GM21786 (cell line): ENCODE measurements around the gene LSAMP.
A peak's percentile ranks its signal among the peaks of the same experiment; 100 is the strongest.
"Not testable (repeated sequence)": the region's sequence is repeated elsewhere in the genome, so short reads cannot be mapped to it uniquely, and the experiment has no call there.

Experiments
- ATAC-seq: cut with Tn5 transposase; IDR thresholded peaks from one replicate; pipeline ENCODE4 v1.9.1; 2021; ENCODE audit not compliant: unreplicated experiment

Gene LSAMP

GRCh38 chr3:116124166-116124565 lies 321.1 kb downstream of the LSAMP start:
- ATAC-seq: no peak

- no peak for ATAC-seq
These were observed 326.7 kb downstream of the LSAMP start for GRCh38 chr3:116118475-116119169.

- no peak for ATAC-seq
These were observed 330.7 kb downstream of the LSAMP start for GRCh38 chr3:116114586-116114985.

- no peak for ATAC-seq
These were observed 332.6 kb downstream of the LSAMP start for GRCh38 chr3:116112696-116113095.

GRCh38 chr3:116111765-116112164 lies 333.5 kb downstream of the LSAMP start:
- no peak for ATAC-seq

DNA sequence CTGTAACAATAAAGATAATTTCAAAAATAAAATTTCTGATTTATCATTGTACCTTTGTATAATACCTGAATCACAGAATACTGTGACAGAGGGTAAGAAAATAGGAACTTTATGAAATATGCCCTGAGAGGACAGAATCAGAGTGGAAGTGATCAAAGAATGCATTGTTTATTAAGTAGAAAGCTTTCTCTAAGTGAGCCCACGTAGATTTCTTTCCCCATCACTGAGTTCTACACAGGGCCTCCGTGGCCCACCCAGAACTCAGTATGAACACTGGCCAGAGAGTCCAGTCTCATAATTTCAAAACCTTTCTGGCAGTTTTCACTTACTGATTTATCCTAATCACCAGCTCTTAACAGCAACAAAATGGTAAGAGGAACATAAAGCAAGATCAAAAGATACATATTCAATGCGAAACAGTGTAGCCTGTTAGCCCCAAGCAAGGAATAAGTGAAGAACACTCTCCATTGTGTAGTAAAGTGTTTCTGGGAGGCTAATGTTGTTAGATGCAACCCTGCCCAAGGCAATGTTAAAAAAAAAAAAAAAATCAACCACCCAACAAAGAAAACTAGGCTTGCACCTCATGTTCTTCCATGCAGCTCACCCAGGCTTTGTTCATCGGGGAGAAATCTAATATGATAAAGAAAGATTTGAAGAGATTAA lies 341.3 kb downstream of the LSAMP start:
- no peak for ATAC-seq

DNA sequence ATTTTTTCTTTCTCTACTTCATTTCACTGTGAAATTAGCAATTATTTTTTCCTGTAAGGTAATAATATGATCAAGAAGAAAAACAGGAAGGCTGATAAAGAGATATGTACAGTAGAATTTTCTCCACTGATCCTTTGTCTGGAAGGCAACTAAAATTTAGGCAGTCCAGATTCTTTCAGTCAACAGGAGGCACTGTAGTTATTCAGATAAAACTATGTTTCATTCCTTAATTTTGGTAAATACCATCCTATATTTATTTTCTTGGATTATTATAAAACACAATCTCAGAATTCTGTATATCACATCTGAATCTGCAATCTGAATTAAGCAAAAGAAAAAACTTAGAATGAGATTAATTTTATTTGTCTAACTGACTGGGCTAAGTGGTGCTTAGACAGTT lies 343.2 kb downstream of the LSAMP start:
- no peak for ATAC-seq

DNA sequence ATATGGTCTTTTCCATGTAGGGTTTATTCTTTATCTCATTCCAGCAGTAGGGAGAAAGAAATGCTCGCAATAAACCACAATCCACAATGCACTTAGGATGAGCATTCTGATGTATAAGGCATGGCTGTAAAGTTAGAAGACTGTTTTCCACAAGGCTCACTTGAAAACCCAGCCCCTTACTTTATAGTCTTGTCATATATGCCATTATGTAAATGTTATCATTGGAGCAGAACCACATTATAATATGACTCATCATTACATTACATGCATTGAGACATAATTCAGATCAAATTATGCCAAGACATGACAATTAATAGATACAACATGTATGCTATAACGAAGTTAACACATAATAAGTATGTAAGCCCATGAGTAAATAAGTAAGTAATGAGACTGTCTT lies 348.1 kb downstream of the LSAMP start:
- no peak for ATAC-seq

DNA sequence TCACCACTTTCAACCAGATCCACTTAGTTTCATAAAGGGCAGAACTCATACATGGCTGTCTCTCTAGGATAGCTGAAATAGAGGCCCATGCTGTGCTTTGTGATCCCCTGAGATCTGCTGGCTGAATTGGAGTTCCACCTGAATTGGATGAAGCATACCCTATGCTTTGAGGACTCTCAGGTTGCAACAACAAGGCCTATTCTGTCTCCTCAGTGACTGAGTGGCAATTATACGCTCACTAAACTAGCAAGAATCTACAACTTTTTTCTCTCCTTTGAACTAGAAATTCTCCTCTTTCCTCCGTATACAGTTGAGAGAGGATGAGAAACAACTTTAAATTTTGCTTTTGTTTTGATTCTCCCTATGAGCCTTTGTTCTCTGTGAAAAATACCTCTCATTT lies 348.7 kb downstream of the LSAMP start:
- ATAC-seq: no peak

DNA sequence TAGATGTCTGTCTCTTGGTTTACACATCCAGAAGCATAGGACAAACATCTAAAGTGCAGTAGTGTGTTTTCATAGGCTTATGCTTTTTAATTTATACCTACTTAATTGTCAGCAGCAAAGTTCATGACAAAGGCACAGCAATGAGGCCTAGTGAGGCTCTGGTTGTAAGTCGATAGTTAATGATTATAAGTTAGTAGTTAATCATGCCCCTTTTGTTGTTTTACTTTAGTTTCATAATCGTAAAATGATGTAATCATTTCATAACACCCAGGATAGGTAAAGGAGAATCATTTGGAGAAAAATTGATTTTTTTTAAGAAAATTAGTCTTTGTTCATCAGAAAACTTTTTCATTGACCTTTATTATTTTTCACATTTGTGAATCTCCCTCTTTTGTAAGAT lies 351.9 kb downstream of the LSAMP start:
- ATAC-seq: no peak

DNA sequence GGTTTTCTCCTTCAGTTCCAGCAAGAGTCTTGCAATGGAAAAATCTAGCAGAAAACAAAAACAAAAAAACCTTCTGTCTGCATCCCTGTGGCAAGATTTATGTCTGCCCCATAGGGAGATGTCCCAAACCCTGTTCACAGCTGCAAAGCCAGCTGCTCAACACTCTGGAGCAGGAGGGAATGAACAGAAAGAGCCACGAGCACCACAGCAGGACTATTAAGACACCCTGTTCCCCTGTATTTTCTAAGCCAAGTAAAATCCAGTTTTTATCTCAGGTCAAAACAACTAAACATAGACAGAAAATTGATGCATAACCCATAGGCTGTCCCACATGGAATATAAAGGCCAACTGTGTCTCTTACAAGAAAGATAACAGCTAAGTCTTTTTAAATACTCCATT lies 357.9 kb downstream of the LSAMP start:
- ATAC-seq: no peak

GRCh38 chr3:116084999-116085791 lies 360.1 kb downstream of the LSAMP start:
- ATAC-seq: no peak

GRCh38 chr3:116083683-116084082 lies 361.6 kb downstream of the LSAMP start:
- no peak for ATAC-seq

DNA sequence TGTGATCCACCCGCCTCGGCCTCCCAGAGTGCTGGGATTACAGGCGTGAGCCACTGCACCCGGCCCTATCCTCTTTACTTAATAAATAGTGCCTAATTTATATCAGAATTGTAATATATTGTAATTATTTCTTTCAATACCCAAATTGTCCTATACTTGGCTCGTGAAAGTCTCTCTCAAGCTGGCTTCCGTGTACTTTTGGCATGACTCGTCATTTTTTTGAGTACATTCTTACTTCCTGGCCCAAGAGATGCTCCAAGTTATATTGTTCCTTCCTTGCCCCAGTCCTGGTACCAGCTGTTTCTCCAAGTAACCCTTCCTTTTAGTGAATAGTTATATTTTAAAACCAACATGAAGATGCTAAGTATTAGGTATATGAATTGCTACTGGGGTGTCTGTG lies 366.7 kb downstream of the LSAMP start:
- no peak for ATAC-seq

GRCh38 chr3:116077557-116077956 lies 367.7 kb downstream of the LSAMP start:
- no peak for ATAC-seq

- no peak for ATAC-seq
These were observed 368.2 kb downstream of the LSAMP start for GRCh38 chr3:116077059-116077458.

GRCh38 chr3:116070516-116071278 lies 374.6 kb downstream of the LSAMP start:
- not testable (repeated sequence) for ATAC-seq

GRCh38 chr3:116070061-116070460 lies 375.2 kb downstream of the LSAMP start:
- ATAC-seq: no peak

DNA sequence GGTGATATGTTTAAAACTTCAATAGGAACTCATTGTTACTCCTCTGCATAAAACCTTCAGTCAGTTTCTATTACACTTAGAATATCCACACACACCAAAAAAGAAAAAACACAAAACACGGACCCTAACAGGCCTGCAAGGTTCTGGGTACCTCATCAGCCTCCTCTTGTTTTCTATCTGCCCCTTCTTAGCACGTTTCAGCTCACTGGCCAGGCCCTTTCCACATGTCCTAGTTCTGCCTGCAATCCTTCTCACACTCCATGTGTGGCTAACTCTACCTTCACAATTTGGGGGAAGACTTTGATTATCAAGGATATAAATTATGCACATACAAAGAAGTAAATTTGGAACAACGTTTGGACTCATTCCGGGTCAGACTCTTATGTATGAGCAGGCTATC lies 376.3 kb downstream of the LSAMP start:
- no peak for ATAC-seq

DNA sequence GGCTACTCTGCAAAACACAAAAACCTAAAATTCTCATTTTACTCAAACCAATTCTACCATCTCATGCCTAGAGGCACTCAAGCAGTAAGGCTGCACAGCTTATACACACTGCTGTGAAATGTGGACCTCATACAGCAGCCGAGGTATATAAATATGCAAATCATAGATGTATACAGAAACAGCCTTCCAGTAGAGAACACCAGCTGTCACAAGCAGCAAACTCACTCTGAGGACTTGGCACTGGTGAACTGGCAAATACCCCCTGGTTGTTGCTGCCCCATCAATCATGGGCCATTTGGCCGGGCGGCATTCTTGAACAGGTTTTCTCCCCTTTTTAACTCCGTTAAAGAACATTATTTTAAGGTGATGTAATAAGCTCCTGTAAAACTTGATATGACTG lies 378.0 kb downstream of the LSAMP start:
- peak; percentile 71 for ATAC-seq

GRCh38 chr3:116065501-116065900 lies 379.8 kb downstream of the LSAMP start:
- ATAC-seq: no peak
